IPS-NIHi7 (cell line): ENCODE results near the gene JAKMIP2.
"Not testable (repeated sequence)": the region's sequence is repeated elsewhere in the genome, so short reads cannot be mapped to it uniquely, and the experiment has no call there.

ENCODE experiments used
- DNase-seq: peaks from one replicate; pipeline ENCODE4 v3.0.0; 2012; ENCODE audit warnings: mixed read lengths; ENCODE audit errors: extremely low spot score

Gene JAKMIP2

GRCh38 chr5:147616421-147616820 is 166.1 kb downstream of the JAKMIP2 start:
- DNase-seq, result no peak

GRCh38 chr5:147613359-147613758 is 169.2 kb downstream of the JAKMIP2 start:
- DNase-seq, result no peak

- DNase-seq, result peak; percentile 16
Observed at GRCh38 chr5:147611483-147611882, 171.0 kb downstream of the JAKMIP2 start.

GRCh38 chr5:147610798-147611197 is 171.7 kb downstream of the JAKMIP2 start:
- no peak for DNase-seq

GRCh38 chr5:147601652-147602051 is 180.9 kb downstream of the JAKMIP2 start:
- no peak for DNase-seq

- DNase-seq, result no peak
Observed at GRCh38 chr5:147591120-147591519, 191.4 kb downstream of the JAKMIP2 start.

GRCh38 chr5:147590096-147590495 is 192.4 kb downstream of the JAKMIP2 start:
- DNase-seq, result no peak

- DNase-seq, result no peak
Observed at GRCh38 chr5:147586832-147587231, 195.7 kb downstream of the JAKMIP2 start.

- DNase-seq, result no peak
Observed at GRCh38 chr5:147586221-147586620, 196.3 kb downstream of the JAKMIP2 start.

- not testable (repeated sequence) for DNase-seq
Observed at GRCh38 chr5:147582272-147582671, 200.3 kb downstream of the JAKMIP2 start.

GRCh38 chr5:147580418-147580817 is 202.1 kb downstream of the JAKMIP2 start:
- DNase-seq, result not testable (repeated sequence)

GRCh38 chr5:147578228-147579024 is 204.1 kb downstream of the JAKMIP2 start:
- peak; percentile 59 for DNase-seq

GRCh38 chr5:147576646-147577535 is 205.6 kb downstream of the JAKMIP2 start:
- DNase-seq, result peak; percentile 58

GRCh38 chr5:147575598-147575997 is 206.9 kb downstream of the JAKMIP2 start:
- DNase-seq, result no peak

- DNase-seq, result no peak
Observed at GRCh38 chr5:147573211-147573610, 209.3 kb downstream of the JAKMIP2 start.

GRCh38 chr5:147568710-147569406 is 213.7 kb downstream of the JAKMIP2 start:
- DNase-seq, result no peak

GRCh38 chr5:147567917-147568598 is 214.5 kb downstream of the JAKMIP2 start:
- DNase-seq, result peak; percentile 64

- DNase-seq, result no peak
Observed at GRCh38 chr5:147565524-147565923, 217.0 kb downstream of the JAKMIP2 start.

- DNase-seq, result no peak
Observed at GRCh38 chr5:147564124-147564486, 218.4 kb downstream of the JAKMIP2 start.

GRCh38 chr5:147563466-147564123 is 218.9 kb downstream of the JAKMIP2 start:
- no peak for DNase-seq

- DNase-seq, result no peak
Observed at GRCh38 chr5:147561435-147561834, 221.1 kb downstream of the JAKMIP2 start.
